Mesenchymal stem cell (in vitro differentiated cells and primary cell): ENCODE results near the gene GMNN.
"Not testable (repeated sequence)": the region's sequence is repeated elsewhere in the genome, so short reads cannot be mapped to it uniquely, and the experiment has no call there.

Experiments used
- DNase-seq: peaks from one replicate; pipeline ENCODE4 v3.0.0-alpha.2; 2013
- H2AFZ ChIP-seq: one replicate; pipeline ENCODE4 v1.6.1; 2013; ENCODE audit warnings: low read depth, mild to moderate bottlenecking, control low read depth, inconsistent platforms, low read length, moderate library complexity
- H2AK5ac ChIP-seq: 2 replicates; pipeline ENCODE4 v1.6.1; 2013; ENCODE audit warnings: low read length, moderate library complexity, mild to moderate bottlenecking, inconsistent platforms; ENCODE audit not compliant: severe bottlenecking
- H2BK120ac ChIP-seq: one replicate; pipeline ENCODE4 v1.6.1; 2013; ENCODE audit warnings: low read depth, mild to moderate bottlenecking, inconsistent platforms, low read length, moderate library complexity
- H2BK12ac ChIP-seq, 2 experiments: one replicate each; pipeline ENCODE4 v1.6.1; 2013; ENCODE audit warnings: inconsistent platforms in 2 of 2, low read length in 2 of 2, mild to moderate bottlenecking in 2 of 2, moderate library complexity in 2 of 2, control low read depth in 1 of 2
- H2BK15ac ChIP-seq: one replicate; pipeline ENCODE4 v1.6.1; 2013; ENCODE audit warnings: mild to moderate bottlenecking, low read depth, inconsistent platforms; ENCODE audit not compliant: poor library complexity, severe bottlenecking
- H2BK5ac ChIP-seq: 2 replicates; pipeline ENCODE4 v1.6.1; 2013; ENCODE audit warnings: low read depth, mild to moderate bottlenecking, low read length, control low read depth, inconsistent platforms; ENCODE audit not compliant: poor library complexity, severe bottlenecking
- H3K14ac ChIP-seq, 2 experiments: one replicate each; pipeline ENCODE4 v1.6.1; 2013; ENCODE audit warnings: inconsistent platforms in 2 of 2, low read length in 2 of 2, control low read depth in 1 of 2, mild to moderate bottlenecking in 1 of 2, moderate library complexity in 1 of 2
- H3K18ac ChIP-seq, 2 experiments: one replicate each; pipeline ENCODE4 v1.6.1; 2013; ENCODE audit warnings: inconsistent platforms in 2 of 2, low read length in 2 of 2, control low read depth in 1 of 2, low read depth in 1 of 2, mild to moderate bottlenecking in 1 of 2
- H3K23ac ChIP-seq, 2 experiments: one replicate each; pipeline ENCODE4 v1.6.1; 2013; ENCODE audit warnings: inconsistent platforms in 2 of 2, low read length in 2 of 2, mild to moderate bottlenecking in 2 of 2, moderate library complexity in 2 of 2, control low read depth in 1 of 2
- H3K27ac ChIP-seq: 2 replicates; pipeline ENCODE4 v1.5.1; 2013; ENCODE audit warnings: mild to moderate bottlenecking, moderate library complexity, low read length, control low read depth, inconsistent platforms; ENCODE audit not compliant: poor library complexity, severe bottlenecking
- H3K27me3 ChIP-seq, 2 experiments: 2 replicates each; pipeline versions ENCODE4 v1.6.1 to v1.7.0; 2013; ENCODE audit warnings: low read length in 2 of 2, mild to moderate bottlenecking in 2 of 2, moderate library complexity in 2 of 2, control low read depth in 1 of 2, inconsistent platforms in 1 of 2; ENCODE audit not compliant: control insufficient read depth in 1 of 2, insufficient read depth in 1 of 2
- H3K36me3 ChIP-seq, 2 experiments: 2 replicates each; pipeline versions ENCODE4 v1.6.1 to v1.7.0; 2013; ENCODE audit warnings: low read length in 2 of 2, control low read depth in 1 of 2, inconsistent platforms in 1 of 2, low read depth in 1 of 2, mild to moderate bottlenecking in 1 of 2; ENCODE audit not compliant: insufficient read depth in 2 of 2, control insufficient read depth in 1 of 2
- H3K4ac ChIP-seq, 2 experiments: one replicate each; pipeline ENCODE4 v1.6.1; 2013; ENCODE audit warnings: inconsistent platforms in 2 of 2, low read length in 2 of 2, mild to moderate bottlenecking in 2 of 2, moderate library complexity in 2 of 2, control low read depth in 1 of 2, low read depth in 1 of 2
- H3K4me1 ChIP-seq: 2 replicates; pipeline ENCODE4 v1.6.1; 2013; ENCODE audit warnings: low read depth, low read length, control low read depth; ENCODE audit not compliant: control insufficient read depth, insufficient read depth
- H3K4me2 ChIP-seq: 2 replicates; pipeline ENCODE4 v1.6.1; 2013; ENCODE audit warnings: low read length, mild to moderate bottlenecking, inconsistent platforms; ENCODE audit not compliant: poor library complexity, severe bottlenecking
- H3K4me3 ChIP-seq, 2 experiments: 2 replicates each; pipeline versions ENCODE4 v1.5.1 to v1.7.0; 2013; ENCODE audit warnings: low read length in 2 of 2, mild to moderate bottlenecking in 2 of 2, control low read depth in 1 of 2, low read depth in 1 of 2; ENCODE audit not compliant: insufficient read depth in 1 of 2
- H3K79me1 ChIP-seq: replicated peaks from 2 replicates; pipeline ENCODE4 v1.6.1; 2013; ENCODE audit warnings: mild to moderate bottlenecking, control low read depth, low read length, inconsistent platforms; ENCODE audit not compliant: poor library complexity, severe bottlenecking
- H3K9ac ChIP-seq: 2 replicates; pipeline ENCODE4 v1.7.0; 2013; ENCODE audit warnings: mild to moderate bottlenecking, low read length, moderate library complexity
- H3K9me3 ChIP-seq: 2 replicates; pipeline ENCODE4 v1.7.0; 2013; ENCODE audit warnings: mild to moderate bottlenecking, low read length; ENCODE audit not compliant: control insufficient read depth
- H4K8ac ChIP-seq: one replicate; pipeline ENCODE4 v1.6.1; 2013; ENCODE audit warnings: inconsistent platforms, mild to moderate bottlenecking, low read length, moderate library complexity
- H4K91ac ChIP-seq: one replicate; pipeline ENCODE4 v1.6.1; 2013; ENCODE audit warnings: mild to moderate bottlenecking, low read length, inconsistent platforms
- WGBS: methylation state at CpG from one replicate; pipeline ENCODE4 v1.1.7; 2013; ENCODE audit warnings: mixed read lengths; 5-methylcytosine and 5-hydroxymethylcytosine counted together

The GMNN gene

GRCh38 chr6:24734710-24735109, 40.0 kb upstream of the GMNN start:
- H3K4me3 ChIP-seq, H3K36me3 ChIP-seq, H2BK120ac ChIP-seq, H3K23ac ChIP-seq, H2BK15ac ChIP-seq, H3K4me1 ChIP-seq, H2AFZ ChIP-seq, H3K14ac ChIP-seq, H3K9me3 ChIP-seq, H2BK5ac ChIP-seq, H3K4ac ChIP-seq, H3K27ac ChIP-seq, H4K8ac ChIP-seq, DNase-seq, H4K91ac ChIP-seq, H3K27me3 ChIP-seq, H3K18ac ChIP-seq, H2BK12ac ChIP-seq, H3K4me2 ChIP-seq, H3K9ac ChIP-seq, H2AK5ac ChIP-seq, H3K79me1 ChIP-seq: not testable (repeated sequence)
- 96% methylated on average over 4 of the region's 4 CpGs for WGBS

GRCh38 chr6:24738741-24739140, 36.0 kb upstream of the GMNN start:
- H3K4ac ChIP-seq = no peak overlapping the region
- WGBS = 92% methylated on average over 3 of the region's 3 CpGs

GRCh38 chr6:24740861-24741260, 33.9 kb upstream of the GMNN start:
- no peaks in the 10 kb centered on the region for H3K36me3 ChIP-seq
- no peaks in the 10 kb centered on the region for H3K4me1 ChIP-seq
- H4K8ac ChIP-seq = no peak overlapping the region
- no peak overlapping the region for H2AK5ac ChIP-seq
- no peaks in the 10 kb centered on the region for H3K79me1 ChIP-seq
- H3K4me3 ChIP-seq = no peak overlapping the region
- H4K91ac ChIP-seq = no peak overlapping the region
- H3K27me3 ChIP-seq = no peaks in the 10 kb centered on the region
- H2BK12ac ChIP-seq = no peak overlapping the region
- no peak overlapping the region for H3K27ac ChIP-seq
- no peak overlapping the region for H2BK15ac ChIP-seq
- no peaks in the 10 kb centered on the region for H3K9me3 ChIP-seq
- H3K23ac ChIP-seq = no peak overlapping the region
- DNase-seq = no peak
- no peak overlapping the region for H3K14ac ChIP-seq
- no peak overlapping the region for H2AFZ ChIP-seq
- no peak overlapping the region for H3K4ac ChIP-seq
- H2BK120ac ChIP-seq = no peak overlapping the region
- no peak overlapping the region for H3K4me2 ChIP-seq
- no peak overlapping the region for H3K18ac ChIP-seq
- H2BK5ac ChIP-seq = no peak overlapping the region
- no peak overlapping the region for H3K9ac ChIP-seq

More at GRCh38 chr6:24738741-24739140, 36.0 kb upstream of the GMNN start:
- H3K9me3 ChIP-seq = no peaks in the 10 kb centered on the region
- no peak overlapping the region for H3K14ac ChIP-seq
- DNase-seq = no peak
- H2BK15ac ChIP-seq = no peak overlapping the region
- H3K27me3 ChIP-seq = no peaks in the 10 kb centered on the region
- no peak overlapping the region for H4K91ac ChIP-seq
- no peaks in the 10 kb centered on the region for H3K36me3 ChIP-seq
- H4K8ac ChIP-seq = no peak overlapping the region
- no peak overlapping the region for H3K4me2 ChIP-seq
- no peaks in the 10 kb centered on the region for H3K4me1 ChIP-seq
- H3K9ac ChIP-seq = no peak overlapping the region
- H2BK120ac ChIP-seq = no peak overlapping the region
- H3K79me1 ChIP-seq = no peaks in the 10 kb centered on the region
- no peak overlapping the region for H2AFZ ChIP-seq
- H3K23ac ChIP-seq = no peak overlapping the region
- no peak overlapping the region for H3K4me3 ChIP-seq
- H3K27ac ChIP-seq = no peak overlapping the region
- no peak overlapping the region for H2AK5ac ChIP-seq
- no peak overlapping the region for H2BK12ac ChIP-seq
- no peak overlapping the region for H3K18ac ChIP-seq
- no peak overlapping the region for H2BK5ac ChIP-seq

DNA sequence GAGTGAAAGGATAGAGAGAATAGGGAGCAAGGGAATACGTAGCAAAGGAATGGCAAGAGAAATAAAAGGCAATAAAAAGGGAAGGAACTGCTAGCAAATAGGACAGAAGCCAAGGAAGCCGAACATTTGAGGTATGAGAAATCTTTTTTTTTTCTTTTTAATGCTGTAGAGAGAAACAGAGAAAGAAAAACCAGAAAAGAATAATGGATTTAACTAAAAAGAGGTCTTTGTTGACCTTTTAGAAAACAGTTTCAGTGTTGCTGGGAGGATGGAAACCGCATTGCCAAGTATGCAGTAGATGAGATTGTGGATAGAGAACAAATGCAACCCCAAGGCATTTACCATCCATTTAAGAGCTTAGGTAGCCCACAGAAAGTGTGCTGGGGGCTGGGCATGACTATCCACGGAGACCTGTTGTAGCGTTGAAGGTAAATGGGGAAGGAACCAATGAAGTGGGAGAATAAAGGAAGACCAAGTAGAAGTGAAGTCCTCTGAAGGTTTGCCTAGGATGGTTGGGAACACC, 32.5 kb upstream of the GMNN start:
- H3K36me3 ChIP-seq = no peaks in the 10 kb centered on the region
- no peak overlapping the region for H3K23ac ChIP-seq
- no peaks in the 10 kb centered on the region for H3K27me3 ChIP-seq
- H3K9me3 ChIP-seq = no peaks in the 10 kb centered on the region
- peak overlapping the region in 1 of 2 experiments; percentile 90 for H3K18ac ChIP-seq
- no peak overlapping the region for H2AK5ac ChIP-seq
- no peak overlapping the region for H4K91ac ChIP-seq
- no peaks in the 10 kb centered on the region for H3K4me1 ChIP-seq
- no peak for DNase-seq
- peak overlapping the region; percentile 89 for H3K9ac ChIP-seq
- H2BK120ac ChIP-seq = no peak overlapping the region
- no peaks in the 10 kb centered on the region for H3K79me1 ChIP-seq
- peak overlapping the region in 1 of 2 experiments; percentile 43 for H3K4ac ChIP-seq
- H3K4me3 ChIP-seq = peak overlapping the region in 1 of 2 experiments; percentile 65
- H2BK15ac ChIP-seq = no peak overlapping the region
- peak overlapping the region; percentile 27 for H3K27ac ChIP-seq
- peak overlapping the region in 1 of 2 experiments; percentile 90 for H2BK12ac ChIP-seq
- H3K14ac ChIP-seq = no peak overlapping the region
- no peak overlapping the region for H2AFZ ChIP-seq
- no peak overlapping the region for H4K8ac ChIP-seq
- no peak overlapping the region for H2BK5ac ChIP-seq
- 98% methylated on average over 5 of the region's 5 CpGs for WGBS
- no peak overlapping the region for H3K4me2 ChIP-seq
